Activated T-helper 1 cell treated with anti-CD3 and anti-CD28 coated beads, Interleukin-2, amount 50 U/mL, for 16 hours (primary cell): ENCODE results near the gene LBX1.
"Not testable (repeated sequence)": the region's sequence is repeated elsewhere in the genome, so short reads cannot be mapped to it uniquely, and the experiment has no call there.

Experiments
- DNase-seq, 2 donors: peaks; one replicate each; pipeline ENCODE4 v3.0.0-alpha.2; 2020; ENCODE audit warnings: low read depth in 1 of 2, low spot score in 1 of 2

Gene LBX1

GRCh38 chr10:101214446-101215396 lies 14.5 kb downstream of the LBX1 start:
- DNase-seq = peak; percentile 59 to 63

- DNase-seq = no peak
Observed at GRCh38 chr10:101208543-101208942, 20.7 kb downstream of the LBX1 start.

- DNase-seq = no peak
Observed at GRCh38 chr10:101207026-101207425, 22.2 kb downstream of the LBX1 start.

- not testable (repeated sequence) for DNase-seq
Observed at GRCh38 chr10:101202667-101203066, 26.6 kb downstream of the LBX1 start.

GRCh38 chr10:101198326-101198977 lies 30.8 kb downstream of the LBX1 start:
- not testable (repeated sequence) for DNase-seq

GRCh38 chr10:101195921-101196320 lies 33.3 kb downstream of the LBX1 start:
- DNase-seq = no peak

GRCh38 chr10:101189461-101190401 lies 39.5 kb downstream of the LBX1 start:
- no peak for DNase-seq

GRCh38 chr10:101188942-101189341 lies 40.3 kb downstream of the LBX1 start:
- DNase-seq = no peak

- DNase-seq = no peak
Observed at GRCh38 chr10:101183458-101184183, 45.6 kb downstream of the LBX1 start.

GRCh38 chr10:101182936-101183335 lies 46.3 kb downstream of the LBX1 start:
- DNase-seq = no peak
